OCI-LY1 (cell line): ENCODE measurements around the gene TMEM244.

Experiments used
- H2AFZ ChIP-seq: fragments of 200-600 bp; sonication (generic), shearing (Covaris generic); 2 replicates; pipeline ENCODE4 v1.6.0; 2014; ENCODE audit warnings: antibody characterized with exemption, mild to moderate bottlenecking, low read length
- H3F3A ChIP-seq: fragments of 200-600 bp; sonication (generic), shearing (Covaris generic); 2 replicates; pipeline ENCODE4 v1.6.0; 2014; ENCODE audit warnings: mild to moderate bottlenecking, antibody characterized with exemption, low read length, moderate library complexity; ENCODE audit not compliant: insufficient read depth
- H3K27ac ChIP-seq: fragments of 200-600 bp; sonication (generic); 2 replicates; pipeline ENCODE4 v1.5.1; 2014; ENCODE audit warnings: low read length, mixed run types, mild to moderate bottlenecking, low read depth; ENCODE audit not compliant: poor library complexity, severe bottlenecking
- H3K27me3 ChIP-seq: fragments of 200-600 bp; sonication (generic); 2 replicates; pipeline ENCODE4 v1.6.0; 2014; ENCODE audit warnings: antibody characterized with exemption, mild to moderate bottlenecking, low read length, moderate library complexity; ENCODE audit not compliant: insufficient read depth
- H3K36me3 ChIP-seq: fragments of 200-600 bp; sonication (generic); 2 replicates; pipeline ENCODE4 v1.6.1; 2014; ENCODE audit warnings: mild to moderate bottlenecking, antibody characterized with exemption, low read length, moderate library complexity, mixed read lengths; ENCODE audit not compliant: insufficient read depth
- H3K4me1 ChIP-seq: fragments of 200-600 bp; sonication (generic); 2 replicates; pipeline ENCODE4 v1.5.1; 2014; ENCODE audit warnings: mild to moderate bottlenecking, low read length, moderate library complexity; ENCODE audit not compliant: insufficient read depth, severe bottlenecking
- H3K4me2 ChIP-seq: fragments of 200-600 bp; sonication (generic), shearing (Covaris generic); 2 replicates; pipeline ENCODE4 v1.6.1; 2014; ENCODE audit warnings: low read length
- H3K4me3 ChIP-seq: fragments of 200-600 bp; sonication (generic); 2 replicates; pipeline ENCODE4 v1.5.1; 2014; ENCODE audit warnings: low read length, low read depth, mild to moderate bottlenecking, mixed read lengths; ENCODE audit not compliant: poor library complexity, severe bottlenecking
- H3K79me2 ChIP-seq: fragments of 200-600 bp; shearing (Covaris generic); 2 replicates; pipeline ENCODE4 v1.6.1; 2016; ENCODE audit warnings: mixed run types, low read length, mixed read lengths; ENCODE audit not compliant: insufficient read depth
- H3K9ac ChIP-seq: fragments of 200-600 bp; sonication (generic), shearing (Covaris generic); 2 replicates; pipeline ENCODE4 v1.6.1; 2014; ENCODE audit warnings: mild to moderate bottlenecking, low read length, mixed read lengths
- H3K9me2 ChIP-seq: fragments of 200-600 bp; sonication (generic), shearing (Covaris generic); 2 replicates; pipeline ENCODE4 v1.6.1; 2014; ENCODE audit warnings: low read depth, mild to moderate bottlenecking, low read length, mixed read lengths
- H3K9me3 ChIP-seq: fragments of 200-600 bp; shearing (Covaris generic); 2 replicates; pipeline ENCODE4 v1.6.1; 2014; ENCODE audit warnings: low read length, mixed read lengths
- H4K20me1 ChIP-seq: fragments of 200-600 bp; sonication (generic), shearing (Covaris generic); 2 replicates; pipeline ENCODE4 v1.6.0; 2016; ENCODE audit warnings: mild to moderate bottlenecking, low read length; ENCODE audit not compliant: insufficient read depth
- CTCF ChIP-seq: fragments of 200-600 bp; sonication (generic), shearing (Covaris generic); IDR thresholded peaks from 2 replicates; pipeline ENCODE4 v1.5.1; 2017; ENCODE audit warnings: mild to moderate bottlenecking, antibody characterized with exemption, low read length, moderate library complexity, mixed read lengths
- EZH2 ChIP-seq: fragments of 200-600 bp; sonication (generic), shearing (Covaris generic); IDR thresholded peaks from 2 replicates; pipeline ENCODE4 v1.8.0; 2017; ENCODE audit warnings: borderline replicate concordance, mixed run types, mild to moderate bottlenecking, antibody characterized with exemption, low read length, moderate library complexity, mixed read lengths

Gene TMEM244

GRCh38 chr6:129787816-129788215, 73.3 kb downstream of the TMEM244 start:
- H3K9ac ChIP-seq, result no peak overlapping the region

GRCh38 chr6:129786548-129786947, 74.6 kb downstream of the TMEM244 start:
- Histone ChIP-seq H3K9me3 (no peaks in the 10 kb centered on the region), H3K4me3 (no peak overlapping the region), H3K4me1 (no peaks in the 10 kb centered on the region), H3K4me2 (no peak overlapping the region), H3K9ac (no peak overlapping the region), H3K36me3 (no peaks in the 10 kb centered on the region), H4K20me1 (no peaks in the 10 kb centered on the region), H3F3A (no peaks in the 10 kb centered on the region), H3K79me2 (no peaks in the 10 kb centered on the region), H3K9me2 (no peaks in the 10 kb centered on the region), H3K27ac (no peak overlapping the region), H2AFZ (no peak overlapping the region), H3K27me3 (no peaks in the 10 kb centered on the region)
- TF ChIP-seq EZH2, result no peak
- no peak for TF ChIP-seq CTCF

More at GRCh38 chr6:129787816-129788215, 73.3 kb downstream of the TMEM244 start:
- no peaks in the 10 kb centered on the region for H3K36me3 ChIP-seq
- no peaks in the 10 kb centered on the region for H3K4me1 ChIP-seq
- H4K20me1 ChIP-seq, result no peaks in the 10 kb centered on the region
- H3K4me3 ChIP-seq, result no peak overlapping the region
- no peaks in the 10 kb centered on the region for H3F3A ChIP-seq
- H3K79me2 ChIP-seq, result no peaks in the 10 kb centered on the region
- H3K9me2 ChIP-seq, result no peaks in the 10 kb centered on the region
- H3K27ac ChIP-seq, result no peak overlapping the region
- no peaks in the 10 kb centered on the region for H3K27me3 ChIP-seq
- H2AFZ ChIP-seq, result no peak overlapping the region
- no peak for TF ChIP-seq EZH2
- TF ChIP-seq CTCF, result no peak
- no peak overlapping the region for H3K4me2 ChIP-seq
- H3K9me3 ChIP-seq, result no peaks in the 10 kb centered on the region

GRCh38 chr6:129785756-129786135, 75.4 kb downstream of the TMEM244 start:
- Histone ChIP-seq H3K4me2 (no peak overlapping the region), H3K4me1 (no peaks in the 10 kb centered on the region), H2AFZ (no peak overlapping the region)

More at GRCh38 chr6:129785756-129786135, 75.4 kb downstream of the TMEM244 start:
- no peaks in the 10 kb centered on the region for H3K9me2 ChIP-seq
- H3F3A ChIP-seq, result no peaks in the 10 kb centered on the region
- H3K79me2 ChIP-seq, result no peaks in the 10 kb centered on the region
- H3K9ac ChIP-seq, result no peak overlapping the region
- H3K36me3 ChIP-seq, result no peaks in the 10 kb centered on the region
- no peak overlapping the region for H3K4me3 ChIP-seq
- no peaks in the 10 kb centered on the region for H4K20me1 ChIP-seq
- no peaks in the 10 kb centered on the region for H3K27me3 ChIP-seq
- no peak for TF ChIP-seq CTCF
- no peak for TF ChIP-seq EZH2
- H3K27ac ChIP-seq, result no peak overlapping the region
- no peaks in the 10 kb centered on the region for H3K9me3 ChIP-seq
